ENCODE measurements around the gene BOLA2.
"Not testable (repeated sequence)": the region's sequence is repeated elsewhere in the genome, so short reads cannot be mapped to it uniquely, and the experiment has no call there.

BOLA2 gene

GRCh38 chr16:29454269-29454668, at the start of gene BOLA2, which contains the start of gene SLX1B:
TSS of gene BOLA2 (minus strand) at chr16:29454351. CDS start at chr16:29454253, 98 bp downstream.
TSS of gene SLX1B (plus strand) at chr16:29454533.
- DNase-seq, result not testable (repeated sequence)

- DNase-seq, result not testable (repeated sequence)
Measured at GRCh38 chr16:29482276-29482675, 28.1 kb upstream of the BOLA2 start.

GRCh38 chr16:29472065-29472464, 17.9 kb upstream of the BOLA2 start:
- DNase-seq, result not testable (repeated sequence)

- peak; percentile 42 for DNase-seq
Measured at GRCh38 chr16:29469660-29470059, 15.5 kb upstream of the BOLA2 start.

GRCh38 chr16:29467654-29468366, 13.7 kb upstream of the BOLA2 start:
- not testable (repeated sequence) for DNase-seq

- not testable (repeated sequence) for DNase-seq
Measured at GRCh38 chr16:29466904-29467303, 12.8 kb upstream of the BOLA2 start.

GRCh38 chr16:29465985-29466824, 12.1 kb upstream of the BOLA2 start:
- not testable (repeated sequence) for DNase-seq

- not testable (repeated sequence) for DNase-seq
Measured at GRCh38 chr16:29460647-29461030, 6.5 kb upstream of the BOLA2 start.

- DNase-seq, result not testable (repeated sequence)
Measured at GRCh38 chr16:29459706-29460646, 5.8 kb upstream of the BOLA2 start, which contains the start of gene SULT1A4. TSS of gene SULT1A4 (plus strand) at chr16:29459913. CDS start at chr16:29461386, 1,473 bp downstream.

- DNase-seq, result not testable (repeated sequence)
Measured at GRCh38 chr16:29457660-29458059, 3.5 kb upstream of the BOLA2 start.

GRCh38 chr16:29454828-29455227, 677 bp upstream of the BOLA2 start:
- not testable (repeated sequence) for DNase-seq

- DNase-seq, result not testable (repeated sequence)
Measured at GRCh38 chr16:29453754-29454153, 397 bp downstream of the BOLA2 start.

GRCh38 chr16:29425390-29425789, 28.8 kb downstream of the BOLA2 start:
- DNase-seq, result not testable (repeated sequence)

- not testable (repeated sequence) for DNase-seq
Measured at GRCh38 chr16:29423587-29423986, 30.6 kb downstream of the BOLA2 start.

GRCh38 chr16:29405249-29405648, 48.9 kb downstream of the BOLA2 start:
- DNase-seq, result not testable (repeated sequence)
